ENCODE measurements around the gene MTIF3.
A peak's percentile ranks its signal among the peaks of the same experiment; 100 is the strongest.
"Not testable (repeated sequence)": the region's sequence is repeated elsewhere in the genome, so short reads cannot be mapped to it uniquely, and the experiment has no call there.

MTIF3 gene

DNA sequence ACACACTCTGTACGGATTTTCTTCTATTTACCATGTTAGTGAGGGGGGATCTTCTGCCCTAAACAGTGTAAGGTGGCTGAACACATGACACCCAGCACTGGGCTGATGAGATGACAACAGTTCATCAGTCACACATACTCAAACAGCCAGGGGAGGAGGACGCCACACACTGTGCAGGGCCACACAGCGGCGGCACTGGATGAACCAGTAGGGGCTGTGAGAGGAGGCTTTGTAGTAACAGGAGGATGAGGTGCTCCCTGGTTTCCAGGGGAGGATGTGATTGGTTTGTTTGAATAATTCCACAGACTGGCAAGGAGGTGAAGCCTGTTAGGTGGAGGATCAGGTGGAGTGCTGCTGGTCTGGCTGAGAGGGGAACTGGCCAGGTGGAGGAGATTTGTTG, 42.3 kb downstream of the MTIF3 start:
- no peak for DNase-seq

DNA sequence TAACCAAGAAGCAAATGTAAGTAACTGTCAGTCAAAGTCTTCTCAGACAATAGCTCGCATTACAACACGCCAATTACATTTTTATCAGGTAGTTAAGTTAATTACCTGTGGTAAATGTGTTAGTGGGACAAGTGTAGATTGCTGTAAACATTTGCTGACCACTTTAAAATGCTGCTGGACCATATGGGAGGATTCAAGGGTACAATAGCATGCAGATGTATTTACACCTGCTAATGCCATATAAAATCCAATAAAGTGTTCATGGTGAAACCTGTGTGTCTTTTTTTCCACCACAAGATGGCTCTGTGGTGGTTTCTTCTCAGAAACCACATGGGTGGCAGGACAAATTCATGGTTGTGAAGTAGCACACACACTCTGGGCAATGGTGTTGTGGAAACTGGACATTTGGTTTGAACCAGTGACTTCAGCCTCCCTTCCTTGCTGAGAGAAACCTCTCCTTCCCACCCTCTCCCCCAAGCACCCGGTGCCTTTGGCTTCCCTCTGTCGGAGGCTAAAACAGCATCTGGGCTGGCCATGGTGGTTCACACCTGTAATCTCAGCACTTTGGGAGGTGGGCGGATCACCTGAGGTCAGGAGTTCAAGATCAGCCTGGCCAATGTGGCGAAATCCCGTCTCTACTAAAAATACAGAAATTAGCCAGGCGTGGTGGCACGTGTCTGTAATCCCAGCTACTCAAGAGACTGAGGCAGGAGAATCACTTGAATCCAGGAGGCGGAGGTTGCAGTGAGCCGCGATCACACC, 44.0 kb downstream of the MTIF3 start:
- peak; percentile 56 for DNase-seq

DNA sequence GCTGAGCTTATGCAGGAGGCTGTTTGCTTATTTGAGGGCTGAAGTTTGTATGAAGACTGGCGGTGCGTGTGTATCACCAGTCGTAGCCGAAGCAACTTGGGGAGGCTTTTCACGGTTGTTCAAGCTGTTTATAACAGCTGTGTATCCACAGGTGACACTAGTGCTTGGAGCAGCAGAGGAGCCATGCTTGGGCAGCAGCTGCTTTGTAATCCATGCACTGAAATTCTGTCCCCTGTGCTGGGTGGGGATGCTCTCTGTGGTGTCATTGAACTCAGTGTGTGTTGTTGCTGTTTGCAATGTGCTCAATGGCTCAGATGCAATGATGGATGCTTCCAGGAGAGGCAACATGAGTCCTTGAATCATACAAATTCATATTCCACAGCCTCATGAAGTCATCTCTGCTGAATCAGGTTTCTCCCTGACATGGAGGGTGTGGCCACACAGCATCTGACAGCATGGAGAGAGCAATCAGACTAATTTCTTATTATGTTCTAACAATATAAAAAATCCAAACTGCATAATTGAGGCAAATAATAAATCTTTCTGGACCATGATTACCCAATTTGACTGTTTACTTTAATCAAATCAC, 44.7 kb downstream of the MTIF3 start:
- no peak for DNase-seq

DNA sequence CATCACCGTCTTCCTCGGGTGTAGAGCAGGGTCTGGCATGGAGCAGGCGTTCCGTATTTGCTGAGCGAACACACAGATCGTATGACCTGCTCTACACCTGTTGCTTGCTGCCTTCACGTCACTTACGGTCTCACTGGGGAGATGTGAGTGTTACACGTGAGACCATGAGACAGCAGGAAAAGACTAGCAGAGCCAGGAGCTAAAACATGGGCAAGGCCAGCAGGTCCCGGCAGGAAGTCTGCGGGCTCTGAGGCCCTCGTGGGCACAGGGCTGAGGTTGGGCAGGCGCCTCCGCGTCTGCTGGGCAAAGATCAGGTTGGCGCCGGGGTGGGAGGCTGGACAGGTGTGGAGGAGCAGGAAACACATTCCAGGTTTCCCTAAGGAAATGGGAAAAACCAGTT, 45.7 kb downstream of the MTIF3 start:
- DNase-seq, result no peak

DNA sequence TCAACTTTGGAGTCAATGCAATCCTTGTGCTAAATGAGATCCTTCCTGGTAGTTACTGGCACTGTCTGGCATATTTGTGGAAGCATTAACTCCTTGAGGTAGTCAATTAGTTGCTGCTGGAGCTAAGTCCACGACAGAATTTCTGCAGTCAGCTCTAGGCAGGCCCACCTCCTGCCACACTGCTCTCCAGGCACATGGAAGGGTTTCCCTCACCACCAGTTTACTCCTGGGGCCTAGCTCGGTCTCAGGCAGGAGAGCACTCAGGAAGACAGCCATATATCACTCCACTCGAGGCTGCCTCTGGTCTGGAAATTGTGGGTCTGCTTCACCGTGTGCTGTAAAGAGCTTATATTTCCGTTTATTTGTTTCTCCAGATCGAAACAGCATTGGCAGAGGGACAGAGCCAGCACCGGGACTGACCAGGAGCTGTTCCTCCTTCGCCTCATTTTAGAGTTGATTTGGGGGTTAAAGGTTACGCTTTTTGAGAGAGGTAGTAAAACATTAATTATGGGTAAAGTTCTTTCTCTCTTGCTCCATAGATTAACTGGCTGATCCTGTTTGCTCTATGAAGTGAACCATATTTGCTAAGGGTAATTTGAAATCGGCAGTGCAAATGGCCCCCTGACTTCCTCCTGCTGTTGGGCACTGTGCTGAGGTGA, 46.5 kb downstream of the MTIF3 start:
- DNase-seq, result no peak

DNA sequence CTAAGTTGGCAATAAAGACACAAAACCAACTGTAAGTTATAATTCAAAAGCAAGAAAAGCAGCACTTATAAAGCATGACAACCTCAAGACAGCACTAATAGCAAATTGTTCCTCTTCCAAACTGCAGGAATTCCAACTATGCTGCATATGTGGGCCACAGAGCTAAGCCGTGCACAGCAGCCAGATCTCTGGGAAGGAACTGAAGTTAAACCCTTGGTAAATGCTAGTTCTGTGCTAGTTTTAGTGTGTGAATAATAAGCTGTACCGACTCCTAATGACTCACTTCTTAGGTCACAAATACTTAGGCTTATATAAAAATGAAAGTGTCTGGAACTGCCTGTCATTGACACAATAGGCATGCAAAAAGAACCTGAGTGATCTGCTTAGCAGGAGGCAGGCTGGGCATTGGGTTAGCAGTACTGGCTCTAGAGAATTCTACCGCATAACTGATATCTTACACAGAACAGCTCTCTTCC, 47.1 kb downstream of the MTIF3 start:
- DNase-seq, result no peak

DNA sequence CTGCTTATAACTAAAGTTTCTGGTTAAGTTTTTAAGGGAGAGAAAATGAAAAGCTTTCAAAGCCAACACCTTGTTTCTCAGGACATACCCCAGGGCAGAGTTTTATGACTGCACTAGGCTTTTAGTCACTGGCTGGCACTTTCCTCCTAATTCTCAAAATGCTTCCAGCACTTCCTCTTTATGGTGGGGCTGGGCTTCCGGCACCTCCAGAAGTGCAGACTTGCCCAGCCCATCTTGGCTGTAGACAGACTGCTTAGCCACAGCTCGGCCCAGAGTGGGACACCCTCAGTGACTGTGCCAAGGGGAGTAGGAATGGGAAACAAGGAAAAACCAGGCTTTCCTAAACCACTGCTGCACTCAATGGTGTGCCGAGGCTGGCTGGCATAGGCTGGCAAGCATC, 49.2 kb downstream of the MTIF3 start:
- no peak for DNase-seq

DNA sequence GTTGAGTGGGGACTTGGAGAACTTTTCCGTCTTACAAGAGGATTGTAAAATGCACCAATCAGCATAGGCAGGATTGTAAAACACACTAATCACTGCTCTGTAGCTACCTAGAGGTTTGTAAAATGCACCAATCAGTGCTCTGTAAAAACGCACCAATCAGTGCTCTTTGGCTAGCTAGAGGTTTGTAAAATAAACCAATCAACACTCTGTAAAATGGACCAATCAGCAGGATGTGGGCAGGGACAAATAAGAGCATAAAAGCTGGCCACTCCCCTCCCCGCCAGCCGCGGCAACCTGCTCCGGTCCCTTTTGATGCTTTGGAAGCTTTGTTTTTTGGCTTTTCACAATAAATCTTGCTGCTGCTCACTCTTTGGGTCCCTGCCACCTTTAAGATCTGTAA, 50.0 kb downstream of the MTIF3 start:
- not testable (repeated sequence) for DNase-seq

DNA sequence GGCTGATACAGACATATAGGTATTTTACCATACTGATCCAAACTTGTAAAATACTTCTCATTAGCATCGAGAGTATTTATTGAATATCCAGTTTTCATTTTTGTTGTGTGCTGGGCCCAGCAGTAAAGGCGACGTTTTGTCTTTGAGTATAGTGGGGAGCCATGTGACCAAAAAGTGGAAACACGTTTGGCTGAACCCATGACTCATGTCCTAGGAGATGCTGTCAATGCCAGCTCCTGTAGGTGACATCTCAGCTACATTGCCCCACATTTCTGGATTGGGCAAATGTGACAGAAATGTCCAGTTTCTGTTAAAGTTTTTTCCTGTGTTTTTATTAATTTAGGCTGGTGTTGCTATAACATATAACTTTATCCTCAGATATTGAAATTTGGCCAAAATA, 52.0 kb downstream of the MTIF3 start:
- DNase-seq, result no peak

DNA sequence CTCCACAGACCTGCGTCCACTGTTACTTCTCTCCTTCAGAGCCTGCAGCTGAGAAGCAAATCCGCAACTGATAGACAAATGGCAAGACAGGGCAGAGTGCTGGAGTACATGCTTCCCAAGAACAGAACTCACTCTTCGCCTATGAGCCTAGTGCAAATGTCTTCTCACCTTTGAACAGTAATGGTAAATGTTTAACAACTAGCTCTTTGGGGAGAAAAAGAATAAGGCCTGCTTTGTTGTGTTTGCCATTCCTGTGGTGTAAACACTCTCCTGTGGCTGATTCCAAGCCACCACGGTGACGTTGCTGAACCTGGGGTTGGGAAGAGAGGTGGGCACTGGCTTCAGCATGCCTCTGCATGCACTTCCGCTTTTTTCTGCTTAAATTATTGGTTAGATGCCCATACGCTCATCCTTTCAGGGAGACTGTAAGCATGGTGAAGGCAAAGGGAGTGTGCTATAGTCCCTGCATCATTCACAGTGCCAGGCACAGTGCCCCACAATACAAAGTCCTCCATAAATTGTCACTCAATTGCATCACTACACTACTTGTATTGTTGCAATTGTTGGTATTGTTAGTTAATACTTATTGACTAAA, 54.0 kb downstream of the MTIF3 start:
- no peak for DNase-seq

DNA sequence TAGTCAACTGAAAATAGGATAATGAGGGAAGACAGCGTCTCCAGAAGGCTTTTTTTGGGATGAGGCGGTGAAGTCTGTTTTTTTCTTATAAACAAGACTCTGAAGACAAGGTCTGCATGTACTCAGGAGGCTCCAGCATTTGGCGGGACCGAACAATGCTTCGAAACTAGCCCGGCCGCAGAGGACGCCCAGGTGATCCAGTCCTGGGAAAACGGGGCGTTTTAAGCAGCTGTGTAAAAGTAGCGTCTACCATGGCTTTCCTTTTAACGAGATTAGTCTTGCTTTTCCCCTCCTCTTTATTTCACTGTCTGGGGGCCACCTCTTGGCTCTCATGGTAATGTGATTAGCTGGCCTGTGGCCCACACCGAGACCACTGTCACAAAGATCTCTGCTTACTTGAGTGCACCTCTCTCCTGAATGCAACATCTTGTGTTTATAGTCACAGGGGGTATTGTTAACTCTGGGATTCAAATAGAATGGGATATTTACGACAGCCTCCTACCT, 55.3 kb downstream of the MTIF3 start:
- DNase-seq, result no peak

DNA sequence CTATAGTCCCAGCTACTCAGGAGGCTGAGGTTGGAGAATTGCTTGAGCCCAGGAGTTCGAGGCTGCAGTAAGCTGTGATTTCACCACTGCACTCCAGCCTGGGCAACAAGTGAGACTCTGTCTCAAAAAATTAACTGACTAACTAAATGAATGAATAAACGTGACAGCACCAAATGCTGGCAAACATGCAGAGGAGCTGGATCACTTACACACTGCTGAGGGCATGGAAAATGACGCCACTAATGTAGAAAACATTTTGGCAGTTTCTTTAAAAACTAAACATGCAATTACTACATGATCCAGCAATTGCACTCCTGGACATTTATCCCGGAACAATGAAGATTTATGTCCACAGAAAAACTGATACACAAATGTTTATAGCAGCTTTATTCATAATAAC, 57.3 kb downstream of the MTIF3 start:
- DNase-seq, result no peak

DNA sequence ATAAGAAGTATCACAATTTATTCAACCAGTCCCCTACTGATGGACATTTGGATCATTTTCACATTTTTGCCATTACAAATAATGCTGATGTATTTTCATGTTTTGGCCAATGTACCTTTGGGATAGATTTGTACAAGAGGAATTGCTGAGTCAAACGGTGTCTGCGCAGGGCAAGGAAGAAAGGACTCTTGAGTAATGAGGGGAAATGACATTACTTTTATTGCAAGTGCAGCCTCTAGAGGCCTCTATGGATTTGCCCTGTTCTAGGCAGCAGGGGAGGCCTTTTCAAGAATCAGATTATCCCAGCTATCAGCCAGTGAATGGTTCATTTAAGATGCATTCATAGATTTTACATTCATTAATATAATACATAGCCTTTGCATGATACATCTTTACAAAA, 58.9 kb downstream of the MTIF3 start:
- no peak for DNase-seq

DNA sequence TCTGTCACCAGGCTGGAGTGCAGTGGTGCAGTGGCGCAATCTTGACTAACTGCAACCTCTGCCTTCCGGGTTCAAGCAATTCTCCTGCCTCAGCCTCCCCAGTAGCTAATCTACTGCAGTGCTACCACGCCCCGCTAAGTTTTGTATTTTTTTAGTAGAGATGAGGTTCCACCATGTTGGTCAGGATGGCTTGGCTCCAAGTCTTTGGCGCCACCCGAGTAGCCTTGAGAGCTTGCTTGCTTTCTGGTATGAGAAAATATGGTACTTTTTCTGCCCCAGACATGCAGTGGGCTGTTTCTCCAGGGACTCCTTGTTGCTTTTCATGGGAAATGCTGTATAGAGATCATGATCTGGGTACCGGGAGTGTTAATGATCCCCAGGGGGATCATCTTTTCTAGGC, 60.5 kb downstream of the MTIF3 start:
- DNase-seq, result no peak

DNA sequence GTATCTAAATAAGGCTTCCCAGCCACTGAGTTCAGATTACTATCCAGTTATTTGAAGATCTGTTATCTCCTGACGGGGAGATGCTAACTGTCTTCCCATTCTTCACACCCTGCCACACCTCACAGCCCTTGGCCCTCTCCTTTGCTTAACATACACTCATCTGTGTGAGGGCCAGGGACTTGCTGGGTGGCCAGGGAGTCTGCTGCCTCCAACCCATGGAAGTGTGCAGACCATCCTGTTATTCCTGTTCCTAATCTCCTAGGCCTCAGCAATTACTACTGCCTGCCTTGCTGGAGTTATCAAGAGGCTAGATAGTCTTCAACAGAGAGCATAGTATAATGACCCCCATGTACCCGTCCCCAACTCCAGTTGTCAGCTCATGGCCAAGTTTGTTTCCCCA, 62.1 kb downstream of the MTIF3 start:
- no peak for DNase-seq
